Neutrophil (primary cell): Measurements from ENCODE around the gene RFPL1.
"Not testable (repeated sequence)": the region's sequence is repeated elsewhere in the genome, so short reads cannot be mapped to it uniquely, and the experiment has no call there.

Experiments
- H3K27ac ChIP-seq: fragments of 200-600 bp; sonication (generic); 2 replicates; pipeline ENCODE4 v1.5.1; 2016; ENCODE audit warnings: mild to moderate bottlenecking, moderate library complexity
- H3K27me3 ChIP-seq: fragments of 200-600 bp; sonication (generic); 2 replicates; pipeline ENCODE4 v1.6.0; 2016; ENCODE audit warnings: mild to moderate bottlenecking
- H3K36me3 ChIP-seq: fragments of 200-600 bp; sonication (generic); 2 replicates; pipeline ENCODE4 v1.5.1; 2017
- H3K4me1 ChIP-seq, 2 experiments: fragments of 200-600 bp in 1 of 2; sonication (generic) in 1 of 2; 1 replicate in 1 of 2; 2 replicates in 1 of 2; pipeline versions ENCODE4 v1.5.1 to v1.6.1; 2013 to 2016; ENCODE audit warnings: low read depth in 1 of 2, low read length in 1 of 2, mild to moderate bottlenecking in 1 of 2, moderate library complexity in 1 of 2; ENCODE audit not compliant: control insufficient read depth in 1 of 2, insufficient read depth in 1 of 2
- H3K4me3 ChIP-seq, 2 experiments: fragments of 200-600 bp in 1 of 2; sonication (generic) in 1 of 2; 1 replicate in 1 of 2; 2 replicates in 1 of 2; pipeline ENCODE4 v1.5.1; 2013 to 2016; ENCODE audit warnings: low read depth in 1 of 2, low read length in 1 of 2, mild to moderate bottlenecking in 1 of 2, moderate library complexity in 1 of 2
- H3K9me3 ChIP-seq: fragments of 200-600 bp; sonication (generic); 2 replicates; pipeline ENCODE4 v1.5.1; 2016
- TF ChIP-seq, protein P1 (sequence below): fragments of 200-600 bp; sonication (generic); IDR thresholded peaks from 2 replicates; pipeline ENCODE4 v1.5.1; 2016; ENCODE audit warnings: antibody characterized with exemption

Gene RFPL1

DNA sequence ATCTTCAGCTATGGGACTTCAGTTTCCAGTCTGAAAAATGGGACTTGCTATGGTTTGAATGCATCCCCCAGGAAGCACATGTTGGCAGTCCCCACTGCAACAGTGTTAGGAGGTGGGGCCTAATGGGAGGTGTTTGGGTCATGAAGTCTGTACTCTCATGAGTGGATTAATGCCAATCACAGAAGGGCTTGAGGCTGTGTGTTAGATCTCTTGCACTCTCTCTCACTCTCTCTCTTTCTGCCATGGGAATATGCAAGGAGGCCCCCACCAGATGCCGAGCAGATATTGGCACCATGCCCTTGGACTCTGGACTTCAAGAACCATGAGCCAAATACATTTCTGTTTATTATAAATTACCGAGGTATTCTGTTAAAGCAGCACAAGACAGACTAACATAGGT lies 42.3 kb upstream of the RFPL1 start:
- H3K36me3 ChIP-seq, result no peaks in the 10 kb centered on the region
- TF ChIP-seq, protein P1, sequence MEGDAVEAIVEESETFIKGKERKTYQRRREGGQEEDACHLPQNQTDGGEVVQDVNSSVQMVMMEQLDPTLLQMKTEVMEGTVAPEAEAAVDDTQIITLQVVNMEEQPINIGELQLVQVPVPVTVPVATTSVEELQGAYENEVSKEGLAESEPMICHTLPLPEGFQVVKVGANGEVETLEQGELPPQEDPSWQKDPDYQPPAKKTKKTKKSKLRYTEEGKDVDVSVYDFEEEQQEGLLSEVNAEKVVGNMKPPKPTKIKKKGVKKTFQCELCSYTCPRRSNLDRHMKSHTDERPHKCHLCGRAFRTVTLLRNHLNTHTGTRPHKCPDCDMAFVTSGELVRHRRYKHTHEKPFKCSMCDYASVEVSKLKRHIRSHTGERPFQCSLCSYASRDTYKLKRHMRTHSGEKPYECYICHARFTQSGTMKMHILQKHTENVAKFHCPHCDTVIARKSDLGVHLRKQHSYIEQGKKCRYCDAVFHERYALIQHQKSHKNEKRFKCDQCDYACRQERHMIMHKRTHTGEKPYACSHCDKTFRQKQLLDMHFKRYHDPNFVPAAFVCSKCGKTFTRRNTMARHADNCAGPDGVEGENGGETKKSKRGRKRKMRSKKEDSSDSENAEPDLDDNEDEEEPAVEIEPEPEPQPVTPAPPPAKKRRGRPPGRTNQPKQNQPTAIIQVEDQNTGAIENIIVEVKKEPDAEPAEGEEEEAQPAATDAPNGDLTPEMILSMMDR, result no peak
- no peaks in the 10 kb centered on the region for H3K9me3 ChIP-seq
- no peak overlapping the region for H3K27ac ChIP-seq
- H3K27me3 ChIP-seq, result no peaks in the 10 kb centered on the region
- no peaks in the 10 kb centered on the region for H3K4me1 ChIP-seq
- H3K4me3 ChIP-seq, result no peak overlapping the region

GRCh38 chr22:29397791-29398190 lies 40.6 kb upstream of the RFPL1 start:
- no peaks in the 10 kb centered on the region for H3K27me3 ChIP-seq
- TF ChIP-seq, protein P1, result no peak

GRCh38 chr22:29400576-29400975 lies 37.8 kb upstream of the RFPL1 start:
- no peak overlapping the region for H3K27ac ChIP-seq
- no peak overlapping the region for H3K4me3 ChIP-seq
- TF ChIP-seq, protein P1, result no peak
- no peaks in the 10 kb centered on the region for H3K27me3 ChIP-seq
- no peaks in the 10 kb centered on the region for H3K36me3 ChIP-seq
- no peaks in the 10 kb centered on the region for H3K4me1 ChIP-seq
- no peaks in the 10 kb centered on the region for H3K9me3 ChIP-seq

More at GRCh38 chr22:29397791-29398190, 40.6 kb upstream of the RFPL1 start:
- Histone ChIP-seq H3K4me3 (no peak overlapping the region), H3K9me3 (no peaks in the 10 kb centered on the region), H3K27ac (no peak overlapping the region), H3K4me1 (no peaks in the 10 kb centered on the region), H3K36me3 (no peaks in the 10 kb centered on the region)

- H3K9me3 ChIP-seq, H3K4me1 ChIP-seq, H3K4me3 ChIP-seq, H3K27me3 ChIP-seq, H3K36me3 ChIP-seq, H3K27ac ChIP-seq: not testable (repeated sequence)
Measured at GRCh38 chr22:29401538-29401937, 36.8 kb upstream of the RFPL1 start.

- Histone ChIP-seq H3K4me1 (no peaks in the 10 kb centered on the region), H3K36me3 (no peaks in the 10 kb centered on the region), H3K27me3 (no peaks in the 10 kb centered on the region), H3K27ac (no peak overlapping the region), H3K9me3 (no peaks in the 10 kb centered on the region), H3K4me3 (no peak overlapping the region)
- TF ChIP-seq, protein P1, result no peak
Measured at GRCh38 chr22:29408940-29409339, 29.4 kb upstream of the RFPL1 start.

- H3K27me3 ChIP-seq, H3K27ac ChIP-seq, H3K4me1 ChIP-seq, H3K4me3 ChIP-seq, H3K36me3 ChIP-seq, H3K9me3 ChIP-seq: not testable (repeated sequence)
Measured at GRCh38 chr22:29411569-29412211, 26.7 kb upstream of the RFPL1 start.

GRCh38 chr22:29412772-29413171 lies 25.6 kb upstream of the RFPL1 start:
- not testable (repeated sequence) for H3K36me3 ChIP-seq, H3K9me3 ChIP-seq, H3K4me1 ChIP-seq, H3K27ac ChIP-seq, H3K4me3 ChIP-seq, H3K27me3 ChIP-seq
- TF ChIP-seq, protein P1, result peak; percentile 39

DNA sequence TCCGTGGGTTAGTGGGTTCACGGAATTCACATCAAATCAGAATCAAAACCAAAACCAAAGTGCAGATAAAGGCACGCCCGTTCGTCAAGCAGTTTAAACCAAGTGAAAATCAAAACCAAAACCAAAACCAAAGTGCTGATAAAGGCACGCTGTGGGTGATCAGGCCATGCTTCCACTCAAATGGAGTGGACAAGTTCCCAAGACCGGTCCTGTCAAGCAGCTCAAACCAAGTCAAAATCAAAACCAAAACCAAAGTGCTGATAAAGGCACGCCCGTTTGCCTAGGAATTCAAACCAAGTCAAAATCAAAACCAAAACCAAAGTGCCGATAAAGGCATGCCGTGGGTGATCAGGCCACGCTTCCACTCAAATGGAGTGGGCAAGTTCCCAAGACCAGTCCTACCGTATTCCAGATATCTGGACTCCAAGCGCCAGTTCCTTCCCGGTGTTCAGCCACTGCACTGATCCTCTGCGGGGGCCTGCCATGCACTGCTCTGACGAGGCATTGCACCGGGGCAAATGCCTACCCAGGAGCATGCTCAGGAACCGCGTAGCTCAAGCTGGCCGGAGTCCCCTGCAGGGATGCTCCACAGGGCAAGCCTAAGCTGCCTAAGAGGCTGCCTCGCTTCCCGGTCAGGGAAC lies 23.3 kb upstream of the RFPL1 start:
- H3K4me3 ChIP-seq, result peak overlapping the region in 1 of 2 experiments; percentile 64
- peak overlapping the region; percentile 62 for H3K27ac ChIP-seq

DNA sequence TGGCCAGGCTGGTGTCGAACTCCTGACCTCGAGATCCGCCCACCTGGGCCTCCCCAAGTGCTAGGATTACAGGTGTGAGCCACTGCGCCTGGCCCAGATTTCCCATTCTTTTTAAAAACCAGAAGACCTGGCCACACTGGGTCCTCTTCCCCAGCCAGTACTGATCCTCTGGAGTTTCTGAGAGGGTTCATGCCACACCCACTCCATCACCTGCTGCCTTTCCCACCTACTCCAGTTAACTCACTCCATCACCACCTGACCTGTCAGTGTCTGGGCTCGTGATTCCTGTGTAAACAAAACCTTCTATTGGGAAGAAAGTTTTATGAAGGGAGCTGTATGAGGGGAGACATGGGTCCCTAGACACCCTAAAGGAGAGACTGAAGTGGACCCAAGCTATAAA lies 19.7 kb upstream of the RFPL1 start:
- not testable (repeated sequence) for H3K27me3 ChIP-seq, H3K9me3 ChIP-seq, H3K4me3 ChIP-seq, H3K4me1 ChIP-seq, H3K36me3 ChIP-seq, H3K27ac ChIP-seq

More for the DNA sequence above, 23.3 kb upstream of the RFPL1 start:
- H3K27me3 ChIP-seq, H3K4me1 ChIP-seq, H3K36me3 ChIP-seq, H3K9me3 ChIP-seq: not testable (repeated sequence)
